GM18909 (cell line): Measurements from ENCODE around the gene ZNF48.

Experiments
- ATAC-seq: cut with Tn5 transposase; IDR thresholded peaks from one replicate; pipeline ENCODE4 v1.9.1; 2021; ENCODE audit warnings: mild to moderate bottlenecking; ENCODE audit not compliant: unreplicated experiment, poor library complexity

The ZNF48 gene

DNA sequence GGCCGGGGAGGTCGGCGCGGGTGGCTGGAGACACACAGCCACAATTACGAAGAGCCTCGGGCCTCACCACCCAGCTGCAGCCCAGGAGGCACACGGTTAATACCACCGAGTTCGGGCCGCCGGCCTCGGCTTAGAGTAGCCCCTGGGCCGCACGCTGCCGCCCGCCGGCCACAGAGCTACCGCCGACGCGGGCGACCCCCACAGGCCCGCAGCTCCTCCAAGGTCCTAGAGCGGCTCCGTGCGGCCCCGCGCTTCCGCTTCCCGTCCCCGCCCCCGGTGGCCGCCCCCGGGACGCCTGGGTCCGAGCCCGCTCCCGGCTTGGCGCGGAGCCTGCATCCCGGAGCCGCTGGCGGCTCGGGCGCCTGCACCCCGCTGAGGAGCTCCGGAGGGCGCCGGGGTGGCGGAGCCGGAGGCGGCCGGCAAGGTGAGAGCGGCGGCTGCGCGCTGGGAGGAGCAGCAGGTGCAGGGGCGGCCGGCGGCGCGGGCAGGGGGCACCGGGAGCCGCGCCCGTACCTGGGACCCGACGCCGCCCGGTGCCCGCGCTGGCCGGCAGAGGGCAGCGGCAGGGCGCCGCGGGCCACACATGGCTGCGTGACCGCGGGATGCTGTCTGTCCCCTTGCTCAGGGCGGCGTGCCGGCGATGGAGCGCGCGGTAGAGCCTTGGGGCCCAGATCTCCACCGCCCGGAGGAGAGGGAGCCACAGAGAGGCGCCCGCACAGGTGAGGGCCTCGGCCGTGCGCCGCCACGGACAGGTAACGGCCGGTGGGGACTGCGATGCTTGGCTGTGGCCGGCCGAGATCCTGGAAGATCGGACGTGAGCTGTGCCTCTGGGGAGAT lies at the start of gene ZNF48:
Gene ZNF48 (plus strand): TSS at position 266 of the 837 bp plus-strand sequence. CDS start 375 bp downstream, at position 641.
- ATAC-seq = peak; percentile 66

DNA sequence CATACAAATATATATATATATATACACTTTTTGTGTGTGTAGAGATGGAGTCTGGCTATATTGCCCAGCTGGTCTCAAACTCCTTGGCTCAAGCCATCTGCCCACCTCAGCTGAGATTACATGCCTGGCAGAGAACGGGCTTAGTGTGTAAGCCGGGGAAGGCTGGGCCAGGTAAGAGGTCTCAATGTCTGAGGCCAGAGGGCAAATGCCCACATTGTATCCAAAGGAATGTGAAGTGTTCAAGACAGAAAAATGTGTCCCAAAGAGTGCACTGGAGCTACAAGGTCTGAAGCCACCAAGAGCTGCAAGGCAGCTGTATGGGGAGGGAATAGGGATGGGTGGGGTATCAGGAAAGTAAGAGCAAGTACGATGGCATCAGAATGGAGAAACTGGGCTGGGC lies 48.9 kb upstream of the ZNF48 start:
- ATAC-seq = no peak

DNA sequence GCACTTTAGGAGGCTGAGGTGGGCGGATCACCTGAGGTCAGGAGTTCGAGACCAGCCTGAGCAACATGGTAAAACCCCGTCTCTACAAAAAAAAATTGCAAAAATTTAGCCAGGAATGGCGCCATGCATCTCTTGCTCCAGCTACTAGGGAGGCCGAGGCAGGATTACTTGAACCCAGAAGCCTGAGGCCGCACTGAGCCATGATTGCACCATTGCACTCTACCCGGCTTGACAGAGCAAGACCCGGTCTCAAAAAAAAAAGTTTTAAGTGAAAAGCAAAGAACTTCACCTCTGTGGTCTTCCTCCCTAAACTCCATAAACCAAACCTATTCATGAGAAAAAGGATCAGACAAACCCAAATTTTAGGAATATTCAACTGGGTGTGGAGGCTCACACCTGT lies 47.1 kb upstream of the ZNF48 start:
- ATAC-seq = no peak

DNA sequence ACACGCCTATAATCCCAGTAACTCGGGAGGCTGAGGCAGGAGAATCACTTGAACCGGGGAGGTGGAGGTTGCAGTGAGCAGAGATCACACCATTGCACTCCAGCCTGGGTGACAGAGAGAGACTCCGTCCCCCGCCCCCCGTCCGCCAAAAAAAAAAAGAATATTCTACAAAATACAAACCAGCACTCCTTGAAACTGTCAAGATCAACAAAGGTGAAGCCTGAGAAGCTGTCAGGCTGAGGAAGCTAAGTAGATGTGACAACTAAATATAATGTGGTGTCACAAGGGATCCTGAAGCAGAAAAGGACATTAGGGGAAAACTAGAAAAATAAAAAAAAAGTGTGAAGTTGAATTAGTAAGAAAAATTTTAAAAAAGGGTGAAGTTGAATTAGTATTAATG lies 46.3 kb upstream of the ZNF48 start:
- ATAC-seq = no peak

DNA sequence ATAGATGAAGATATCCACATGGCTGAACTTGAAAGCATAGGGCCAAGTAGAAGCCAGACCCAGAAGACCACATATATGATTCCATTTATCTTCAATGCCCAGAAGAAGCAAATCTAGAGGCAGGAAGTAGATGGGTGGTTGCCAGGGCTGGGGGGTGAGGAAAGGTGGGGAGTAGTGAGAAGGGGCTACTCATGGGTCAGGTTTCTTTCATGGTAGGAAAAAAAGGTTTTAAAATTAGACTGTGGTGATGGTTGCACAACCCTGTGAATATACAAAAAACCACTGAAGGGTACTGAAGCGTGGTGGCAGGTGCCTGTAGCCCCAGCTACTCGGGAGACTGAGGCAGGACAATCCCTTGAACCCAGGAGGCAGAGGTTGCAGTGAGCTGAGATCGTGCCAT lies 45.5 kb upstream of the ZNF48 start:
- no peak for ATAC-seq

DNA sequence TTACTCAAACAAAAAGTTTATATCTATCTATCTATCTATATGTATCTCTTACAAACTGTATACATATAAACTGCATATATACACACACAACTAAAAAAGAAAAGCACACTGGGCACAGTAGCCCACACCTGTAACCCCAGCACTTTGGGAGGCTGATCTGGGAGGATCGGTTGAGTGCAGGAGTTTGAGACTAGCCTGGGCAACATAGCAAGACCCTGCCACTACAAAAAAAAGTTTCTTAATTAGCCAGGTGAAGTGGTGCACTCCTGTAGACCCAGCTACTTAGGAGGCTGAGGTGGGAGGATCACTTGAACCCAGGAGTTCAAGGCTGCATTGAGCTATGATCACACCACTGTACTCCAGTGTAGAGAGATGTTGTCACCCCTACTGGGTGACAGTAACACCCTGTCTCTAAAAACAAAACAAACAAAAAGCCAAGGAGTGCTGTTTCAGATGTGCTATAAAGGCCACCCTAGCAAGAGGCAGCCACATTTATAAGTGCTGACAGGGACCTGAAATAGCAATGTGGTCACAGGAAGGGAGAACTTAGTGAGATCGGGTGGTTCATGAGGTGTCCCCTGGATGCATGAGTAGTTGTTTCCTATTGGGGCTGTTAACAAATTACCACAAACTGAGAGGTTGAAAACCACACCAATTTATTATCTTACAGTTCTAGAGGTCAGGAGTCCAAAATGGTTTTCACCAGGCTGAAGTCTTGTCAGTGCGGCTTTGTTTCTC lies 44.9 kb upstream of the ZNF48 start:
- ATAC-seq = peak; percentile 48

DNA sequence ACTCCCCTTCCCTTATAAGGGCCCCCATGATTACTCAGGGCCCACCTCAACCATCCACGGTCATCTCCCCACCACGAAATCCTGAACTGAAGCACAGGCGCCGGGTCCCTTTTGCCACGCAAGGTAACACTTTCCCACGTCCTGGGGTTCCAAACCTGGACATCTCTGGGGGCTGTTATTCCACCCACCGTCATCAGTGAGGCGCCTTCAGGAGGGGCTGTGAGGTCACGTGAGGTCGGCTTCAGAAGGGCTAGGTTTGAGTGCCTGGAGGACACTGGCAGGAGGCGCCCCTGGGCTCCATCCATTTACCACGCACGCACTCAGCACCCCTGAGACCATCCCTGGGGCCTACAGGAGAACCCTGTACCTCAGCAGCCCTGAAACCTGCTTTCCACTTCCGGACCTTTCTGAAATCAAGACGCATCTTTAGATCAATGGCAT lies 44.2 kb upstream of the ZNF48 start:
- ATAC-seq = no peak

DNA sequence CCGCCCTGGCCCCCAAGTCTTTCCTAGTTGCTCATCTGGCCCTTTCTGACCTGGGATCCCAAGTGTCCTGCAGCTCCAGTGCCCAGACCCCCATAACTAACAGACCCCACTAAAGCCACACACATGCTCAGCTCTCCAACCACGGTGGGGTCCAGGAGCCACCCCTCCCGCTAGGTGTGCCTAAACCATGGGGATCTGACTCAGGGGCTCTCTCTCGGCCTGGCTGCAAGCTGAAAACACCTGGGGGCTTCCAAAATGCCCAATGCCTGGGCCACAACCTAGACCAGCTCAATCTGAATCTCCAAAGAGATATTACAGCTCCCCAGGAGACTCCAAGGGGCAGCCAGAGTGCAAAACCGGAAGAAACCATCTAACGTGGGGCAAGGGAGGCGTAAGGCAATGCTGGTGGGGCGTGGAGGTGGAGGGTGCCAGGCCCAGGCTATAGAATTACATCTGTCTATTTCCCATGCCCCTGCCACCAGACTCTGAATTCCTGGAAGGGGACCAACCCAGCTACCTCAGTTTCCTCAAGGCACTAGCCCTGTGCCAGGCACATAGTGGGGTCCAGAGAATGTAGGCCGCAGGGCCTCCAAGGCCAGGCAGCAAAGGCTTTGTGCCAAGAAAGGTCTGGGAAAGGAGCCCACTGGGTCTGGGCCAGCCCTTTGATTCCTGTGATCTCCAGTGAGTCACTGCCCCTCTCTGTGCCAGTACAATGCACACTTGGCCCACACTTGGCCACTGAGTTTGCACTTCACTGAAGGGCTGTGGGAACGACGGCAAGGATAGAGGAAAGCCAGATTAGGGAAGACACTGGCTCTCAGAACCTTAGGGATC lies 43.4 kb upstream of the ZNF48 start:
- no peak for ATAC-seq

DNA sequence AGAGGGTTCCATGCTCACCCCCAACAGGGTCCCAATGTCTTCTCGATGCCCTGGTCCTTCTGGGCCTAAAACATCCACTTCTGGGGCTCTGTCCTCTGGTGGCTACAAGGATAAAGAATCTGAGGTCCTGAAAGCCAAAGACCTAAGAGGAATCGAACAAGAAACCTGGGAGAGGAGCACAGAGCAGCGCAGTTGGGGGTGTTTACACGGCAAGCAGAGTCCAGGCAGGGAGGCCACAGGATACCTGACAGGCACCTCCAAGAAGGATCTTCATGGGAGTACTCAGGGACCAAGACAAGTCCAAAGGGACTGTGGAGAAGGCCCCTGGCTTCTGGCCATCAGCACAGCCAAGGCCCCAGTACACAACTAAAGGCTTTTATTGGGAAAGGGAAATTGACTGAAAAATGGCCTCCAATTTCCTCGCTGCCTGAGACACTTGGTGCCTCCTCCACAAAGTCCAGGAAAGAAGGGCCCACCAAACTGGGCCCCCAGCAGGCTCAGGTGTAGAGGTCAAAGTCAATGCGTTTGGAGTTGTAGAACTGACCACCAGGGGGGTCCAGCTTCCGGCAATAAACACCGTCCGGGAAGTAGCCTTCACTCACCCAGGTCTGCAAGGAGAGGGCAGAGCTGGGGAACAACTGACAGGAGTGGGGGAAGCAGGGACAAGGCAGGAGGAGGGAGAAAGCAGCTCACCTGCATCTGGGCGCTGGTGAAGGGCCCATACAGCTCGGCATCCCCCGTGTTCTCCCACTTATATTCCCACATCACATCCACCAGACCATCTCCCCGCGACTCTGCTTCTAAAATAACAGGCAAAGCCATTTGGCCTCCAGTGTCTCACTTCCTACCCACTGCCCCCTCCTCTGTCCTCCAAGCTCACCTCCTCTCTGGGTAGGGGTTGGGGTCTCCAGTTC lies 42.5 kb upstream of the ZNF48 start:
- no peak for ATAC-seq

DNA sequence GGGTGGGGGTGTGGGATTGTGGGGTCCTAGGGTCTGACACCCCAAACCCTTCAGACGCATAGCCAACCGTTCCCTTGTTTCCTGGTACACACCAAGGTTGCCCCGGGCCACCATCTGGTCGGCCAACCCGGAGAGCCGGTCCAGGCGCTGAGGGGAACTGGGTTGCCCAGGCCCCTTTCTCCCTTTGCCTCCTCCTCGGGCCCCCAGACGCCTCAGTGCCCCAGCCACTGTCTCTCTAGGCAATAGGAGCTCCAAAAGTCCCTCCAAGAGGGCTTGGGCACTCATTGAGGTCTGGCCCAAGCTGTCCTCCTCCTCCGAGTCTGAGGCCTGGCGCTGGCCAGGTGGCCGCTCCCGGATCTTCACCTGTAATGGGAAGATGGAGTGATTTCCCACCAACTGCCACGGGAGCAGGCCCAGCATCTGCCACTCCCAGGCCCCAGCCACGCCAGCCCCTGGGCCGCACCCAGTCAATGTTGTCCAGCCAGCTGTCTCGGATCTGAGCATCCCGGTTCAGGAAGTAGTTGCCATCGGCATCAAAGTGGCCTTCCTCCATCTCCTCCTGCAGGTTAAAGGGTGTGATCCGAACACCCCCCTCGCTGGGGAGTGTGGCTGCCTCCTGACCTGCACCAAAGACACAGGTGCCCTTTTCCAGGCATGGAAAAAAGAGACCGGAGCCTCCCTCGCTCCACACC lies 41.6 kb upstream of the ZNF48 start:
- ATAC-seq = no peak

DNA sequence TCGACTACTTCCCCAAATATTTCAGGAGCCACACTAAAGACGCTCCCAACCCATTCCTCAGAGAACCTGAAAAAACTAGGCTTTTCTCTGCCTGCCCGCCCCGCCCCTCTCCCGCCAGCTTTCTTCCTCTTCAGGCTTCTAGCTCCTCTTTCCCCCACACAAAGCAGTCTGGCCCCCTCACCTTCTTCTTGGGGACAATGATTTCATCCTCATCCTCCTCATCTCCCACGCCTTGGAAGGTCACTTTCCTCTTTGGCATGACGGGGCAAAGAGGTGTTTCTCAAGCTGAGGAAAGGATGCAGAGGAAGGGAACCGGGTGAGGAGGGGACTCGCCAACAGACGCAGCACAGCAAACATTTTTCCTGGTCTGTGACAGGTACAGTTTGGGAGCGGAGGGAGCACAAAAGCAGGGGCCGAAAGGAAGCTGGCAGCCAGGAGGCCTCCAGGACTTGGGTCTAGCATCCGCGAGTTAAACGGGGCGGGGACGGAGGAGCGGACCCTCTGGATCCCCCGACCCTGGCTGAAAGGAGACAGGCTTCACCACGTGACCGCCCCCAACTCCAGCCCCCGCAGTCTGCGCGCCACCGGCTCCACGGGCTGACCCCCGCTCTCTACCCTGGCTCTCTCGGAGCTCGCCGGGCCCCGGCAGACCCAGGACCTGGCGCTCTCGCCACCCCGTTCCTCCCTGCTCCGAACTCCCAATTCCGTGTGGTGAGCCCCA lies 40.6 kb upstream of the ZNF48 start:
- no peak for ATAC-seq

DNA sequence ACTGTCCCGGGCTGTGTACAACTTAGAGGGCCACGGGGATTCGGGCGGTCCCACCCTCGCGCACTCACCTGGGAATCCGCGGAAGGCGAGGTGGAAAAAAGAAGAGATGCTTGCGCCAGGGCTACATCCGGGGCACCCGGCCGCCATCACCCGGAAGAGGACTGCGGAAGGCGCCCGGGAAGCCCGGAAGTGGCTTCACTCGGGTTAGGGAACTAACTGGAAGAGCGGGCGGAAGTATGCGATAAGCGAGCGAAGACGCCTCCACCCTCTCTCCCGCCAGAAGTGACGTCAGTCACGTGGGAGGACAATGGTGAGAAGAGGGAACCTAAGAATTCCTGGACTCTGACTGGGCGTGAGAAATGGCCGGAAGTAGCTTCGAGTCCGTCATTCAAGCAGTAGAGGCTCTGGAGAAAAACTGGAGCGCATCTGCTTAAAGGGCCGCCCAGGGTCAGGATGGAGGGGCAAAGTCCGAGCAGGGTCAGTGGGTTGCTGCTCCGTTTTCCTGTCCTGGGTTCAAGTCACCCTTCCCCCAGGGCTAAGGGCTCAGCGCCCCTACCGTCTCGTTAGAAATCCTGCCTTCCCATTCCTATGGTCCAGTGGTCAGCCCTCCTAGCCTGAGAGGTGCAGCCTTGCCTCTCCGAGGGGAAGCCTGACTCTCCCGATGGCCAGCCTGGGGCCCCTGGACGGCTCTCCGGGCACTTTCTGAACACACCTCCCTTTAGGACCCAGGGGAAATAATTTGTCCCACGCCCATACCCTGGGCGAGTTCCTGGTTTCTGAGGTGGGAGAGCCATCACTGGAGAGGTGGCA lies 39.9 kb upstream of the ZNF48 start, which contains the start of gene CD2BP2:
Gene CD2BP2 (minus strand): TSS at position 165 of the 810 bp plus-strand sequence. CDS start 627 bp downstream, outside the sequence.
- ATAC-seq = peak; percentile 58

DNA sequence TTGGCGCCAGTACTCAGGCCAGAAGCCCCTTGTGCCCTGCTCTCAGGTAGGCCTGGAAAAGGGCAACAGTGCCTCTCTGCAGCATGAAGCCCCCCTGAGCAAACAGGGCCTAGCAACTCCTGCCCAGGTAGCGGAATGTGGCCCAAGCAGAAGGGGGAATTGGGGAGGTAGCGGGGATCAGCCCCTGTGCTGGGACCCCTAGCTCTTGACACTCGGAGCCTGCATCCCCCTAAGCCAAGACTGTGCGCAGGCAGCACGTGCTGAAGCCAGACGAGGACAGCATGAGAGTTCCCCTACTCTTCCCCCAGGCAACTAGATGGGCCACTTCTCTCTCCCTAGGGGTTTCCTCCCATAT lies 39.3 kb upstream of the ZNF48 start:
- ATAC-seq = no peak

DNA sequence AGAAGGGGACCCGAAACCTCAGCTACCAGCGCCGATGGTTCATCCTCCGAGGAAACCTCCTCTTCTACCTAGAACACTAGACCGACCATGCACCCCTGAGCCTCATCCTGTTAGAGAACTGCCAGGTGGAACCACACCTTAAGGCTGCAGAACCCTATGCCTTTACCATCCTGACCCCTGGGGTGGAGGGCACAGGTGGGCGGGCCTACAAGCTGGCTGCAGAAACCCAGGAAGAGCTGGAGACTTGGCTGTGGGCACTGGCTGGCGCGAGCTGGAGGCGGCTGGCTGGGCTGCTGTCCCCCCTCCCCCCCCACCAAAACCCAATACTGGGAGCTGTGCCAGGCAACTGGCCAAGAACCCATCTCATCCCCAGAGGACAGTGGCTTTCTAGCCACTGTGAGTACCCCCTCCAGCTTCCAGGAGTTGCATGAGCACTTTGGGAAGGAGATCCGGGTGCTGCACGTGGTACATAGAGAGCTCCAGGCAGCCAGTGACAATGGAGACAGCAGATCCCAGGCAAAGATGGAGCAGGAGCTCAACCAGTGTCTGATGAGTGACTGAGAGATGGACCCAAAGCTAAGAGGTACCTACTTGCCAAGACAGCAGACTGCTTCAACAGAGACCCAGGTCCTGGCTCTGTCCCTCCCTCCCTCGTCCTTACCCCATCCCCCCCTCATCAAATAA lies 38.7 kb upstream of the ZNF48 start:
- ATAC-seq = no peak

DNA sequence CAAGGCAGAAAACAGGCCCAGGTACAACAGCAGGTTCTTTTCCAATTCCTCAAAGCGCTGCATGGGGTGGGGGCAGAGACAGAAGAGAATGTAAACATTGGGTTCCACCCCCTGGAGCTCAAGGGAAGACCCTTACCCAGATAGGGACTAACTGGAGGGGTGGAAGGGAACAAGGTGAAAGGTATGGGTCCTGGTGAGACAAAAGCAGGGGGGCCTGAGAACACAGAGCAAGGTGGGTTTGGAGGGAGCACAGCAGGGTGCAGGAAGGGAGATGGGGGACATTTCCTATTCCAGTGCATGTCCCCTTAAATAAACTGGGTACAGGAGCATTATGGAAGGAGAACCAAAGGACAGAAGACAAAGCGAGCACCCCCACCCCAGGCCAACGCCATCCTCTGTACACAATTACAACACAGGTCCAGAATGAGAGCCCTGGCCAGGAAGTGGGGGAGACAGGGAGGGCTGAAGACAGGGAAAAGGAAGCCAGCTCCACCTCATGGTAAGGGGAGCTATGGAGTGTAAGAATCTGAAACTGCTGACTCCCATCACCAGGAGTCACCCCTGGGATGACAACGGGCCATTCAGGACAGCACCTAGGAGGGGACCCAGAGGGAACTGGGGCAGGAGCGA lies 38.0 kb upstream of the ZNF48 start:
- no peak for ATAC-seq

DNA sequence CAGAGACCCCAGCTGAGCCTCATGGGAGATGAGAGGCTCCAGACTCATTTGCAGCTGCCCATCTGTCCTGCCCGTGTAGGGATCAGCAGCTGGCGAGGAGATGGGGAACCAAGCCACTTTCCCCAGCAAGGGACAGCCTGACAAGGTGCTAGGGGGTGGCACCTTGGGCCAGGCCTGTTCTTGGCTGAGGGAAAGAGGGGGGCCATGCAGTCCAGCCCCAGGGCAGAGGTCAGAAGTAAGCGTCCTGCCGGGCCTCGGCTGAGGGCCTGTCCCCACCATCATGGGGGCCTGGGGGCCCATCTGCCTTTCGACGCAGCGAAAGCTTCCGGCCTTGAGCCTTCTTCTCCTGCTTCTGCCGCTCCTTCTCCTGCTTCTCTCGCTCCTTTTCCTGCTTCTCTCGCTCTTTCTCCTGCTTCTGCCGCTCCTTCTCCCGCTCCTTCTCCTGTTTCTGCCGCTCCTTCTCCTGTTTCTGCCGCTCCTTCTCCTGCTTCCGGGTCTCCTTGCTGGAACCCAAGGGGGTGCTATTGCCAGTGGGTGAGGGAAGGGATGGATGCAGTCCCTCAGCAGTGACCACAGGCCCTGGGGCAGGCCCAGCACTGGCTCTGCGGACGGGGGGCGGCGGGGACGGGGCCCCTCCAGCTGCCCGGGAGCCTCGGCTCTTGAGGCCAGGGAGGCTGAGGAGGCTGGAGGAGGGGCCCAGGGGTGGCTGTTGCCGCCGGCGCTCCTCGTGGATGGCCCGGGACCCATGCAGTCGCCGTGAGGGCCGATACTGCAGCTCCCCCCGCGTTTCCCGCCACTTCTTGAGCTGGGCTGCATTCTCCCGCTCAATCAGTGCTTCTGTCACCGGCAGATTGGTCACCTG lies 37.3 kb upstream of the ZNF48 start:
- no peak for ATAC-seq
